Measurements from ENCODE around the gene ETHE1.

Gene ETHE1

DNA sequence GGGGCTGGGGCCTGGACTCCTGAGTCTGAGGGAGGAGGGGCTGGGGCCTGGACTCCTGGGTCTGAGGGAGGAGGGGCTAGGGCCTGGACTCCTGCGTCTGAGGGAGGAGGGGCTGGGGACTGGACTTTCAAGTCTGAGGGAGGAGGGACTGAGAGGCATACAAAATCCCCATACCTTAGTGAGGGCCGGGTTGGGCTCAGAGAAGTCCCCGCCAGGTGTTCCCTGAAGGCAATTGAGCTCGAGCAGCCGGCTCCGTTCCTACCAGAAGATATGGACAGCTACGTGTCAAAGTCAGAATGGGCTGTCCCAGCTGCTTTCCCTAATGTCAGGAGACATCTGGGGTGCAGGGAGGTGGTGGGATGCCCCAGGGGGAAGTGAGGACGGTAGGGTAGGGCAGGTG, 31.9 kb downstream of the ETHE1 start:
- TF ChIP-seq, protein P1, sequence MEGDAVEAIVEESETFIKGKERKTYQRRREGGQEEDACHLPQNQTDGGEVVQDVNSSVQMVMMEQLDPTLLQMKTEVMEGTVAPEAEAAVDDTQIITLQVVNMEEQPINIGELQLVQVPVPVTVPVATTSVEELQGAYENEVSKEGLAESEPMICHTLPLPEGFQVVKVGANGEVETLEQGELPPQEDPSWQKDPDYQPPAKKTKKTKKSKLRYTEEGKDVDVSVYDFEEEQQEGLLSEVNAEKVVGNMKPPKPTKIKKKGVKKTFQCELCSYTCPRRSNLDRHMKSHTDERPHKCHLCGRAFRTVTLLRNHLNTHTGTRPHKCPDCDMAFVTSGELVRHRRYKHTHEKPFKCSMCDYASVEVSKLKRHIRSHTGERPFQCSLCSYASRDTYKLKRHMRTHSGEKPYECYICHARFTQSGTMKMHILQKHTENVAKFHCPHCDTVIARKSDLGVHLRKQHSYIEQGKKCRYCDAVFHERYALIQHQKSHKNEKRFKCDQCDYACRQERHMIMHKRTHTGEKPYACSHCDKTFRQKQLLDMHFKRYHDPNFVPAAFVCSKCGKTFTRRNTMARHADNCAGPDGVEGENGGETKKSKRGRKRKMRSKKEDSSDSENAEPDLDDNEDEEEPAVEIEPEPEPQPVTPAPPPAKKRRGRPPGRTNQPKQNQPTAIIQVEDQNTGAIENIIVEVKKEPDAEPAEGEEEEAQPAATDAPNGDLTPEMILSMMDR (IDR thresholded peaks at IDR 0.05; ENCODE audit: control insufficient read depth, insufficient read depth, low read depth, low read length, missing control alignments): no peak
- no peak for DNase-seq (ENCODE audit: low read depth)
- no peak overlapping the region for H3K4me3 ChIP-seq (ENCODE audit: control insufficient read depth, low read depth, low read length)

DNA sequence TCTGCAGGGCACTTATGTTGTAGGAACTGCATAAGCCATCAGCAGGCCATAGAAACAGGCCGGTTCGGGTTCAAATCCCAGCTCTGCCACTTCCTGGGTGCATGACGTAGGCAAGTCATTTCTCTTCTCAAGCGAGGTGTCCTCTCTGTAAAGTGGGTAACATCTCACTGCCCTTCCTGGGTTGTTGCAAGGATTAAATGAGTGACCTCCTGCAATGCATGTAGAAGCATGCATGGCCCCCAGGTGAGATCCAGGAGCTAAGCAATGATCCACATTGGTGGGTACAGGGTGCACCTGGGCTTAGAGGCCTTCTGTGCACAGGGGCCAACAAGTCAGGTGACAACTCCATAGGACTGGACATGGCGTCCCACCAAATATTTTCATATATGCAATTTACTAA, 36.2 kb downstream of the ETHE1 start:
- TF ChIP-seq, protein P1 (IDR thresholded peaks at IDR 0.05; ENCODE audit: control insufficient read depth, insufficient read depth, low read depth, low read length, missing control alignments): no peak
- DNase-seq (ENCODE audit: low read depth): no peak
- no peak overlapping the region for H3K4me3 ChIP-seq (ENCODE audit: control insufficient read depth, low read depth, low read length)

DNA sequence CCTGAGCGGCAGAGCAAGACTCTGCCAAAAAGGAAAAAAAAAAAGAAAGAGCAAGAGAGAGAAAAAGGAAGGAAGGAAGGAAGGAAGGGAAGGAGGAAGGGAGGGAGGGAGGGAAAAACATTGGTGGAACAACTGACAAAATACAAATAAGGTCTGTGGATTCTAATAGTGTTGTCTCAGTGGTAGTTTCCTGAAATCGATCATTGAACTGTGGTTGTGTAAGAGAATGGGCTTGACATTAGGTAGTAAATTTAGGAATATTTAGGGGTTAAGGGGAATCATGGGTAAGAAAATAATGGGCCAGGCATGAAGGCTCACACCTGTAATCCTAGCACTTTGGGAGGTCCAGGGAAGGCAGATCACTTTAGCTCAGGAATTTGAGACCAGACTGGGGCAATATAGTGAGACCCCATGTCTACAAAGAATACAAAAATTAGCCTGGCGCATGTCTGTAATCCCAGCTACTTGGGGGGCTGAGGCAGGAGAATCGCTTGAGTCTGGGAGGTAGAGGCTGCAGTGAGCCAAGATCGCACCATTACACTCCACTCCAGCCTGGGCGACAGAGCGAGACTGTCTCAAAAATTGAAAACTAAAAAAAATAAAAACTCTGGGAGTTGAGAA, 36.9 kb downstream of the ETHE1 start:
- no peak for DNase-seq (ENCODE audit: low read depth)
- H3K4me3 ChIP-seq (ENCODE audit: control insufficient read depth, low read depth, low read length): no peak overlapping the region
- TF ChIP-seq, protein P1 (IDR thresholded peaks at IDR 0.05; ENCODE audit: control insufficient read depth, insufficient read depth, low read depth, low read length, missing control alignments): no peak

DNA sequence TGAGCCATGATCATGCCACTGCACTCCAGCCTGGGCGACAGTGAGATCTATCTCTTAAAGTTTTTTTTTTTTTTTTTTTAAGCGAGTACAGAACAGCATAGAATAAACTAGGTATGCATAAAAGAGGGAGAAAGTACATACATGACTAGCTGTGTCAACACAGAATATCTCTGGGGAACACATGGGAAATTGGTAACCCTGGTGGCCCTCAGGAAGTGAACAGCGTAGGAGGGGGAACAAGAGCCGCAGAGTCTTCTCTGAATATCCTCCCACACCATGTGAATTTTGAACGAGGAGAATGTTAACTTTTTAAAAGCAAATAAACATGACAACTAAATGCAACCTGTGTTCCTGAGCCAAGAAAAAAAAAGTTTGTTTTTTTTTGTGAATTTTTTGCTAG, 37.7 kb downstream of the ETHE1 start:
- TF ChIP-seq, protein P1 (IDR thresholded peaks at IDR 0.05; ENCODE audit: control insufficient read depth, insufficient read depth, low read depth, low read length, missing control alignments): no peak
- DNase-seq (ENCODE audit: low read depth): no peak
- H3K4me3 ChIP-seq (ENCODE audit: control insufficient read depth, low read depth, low read length): no peak overlapping the region

DNA sequence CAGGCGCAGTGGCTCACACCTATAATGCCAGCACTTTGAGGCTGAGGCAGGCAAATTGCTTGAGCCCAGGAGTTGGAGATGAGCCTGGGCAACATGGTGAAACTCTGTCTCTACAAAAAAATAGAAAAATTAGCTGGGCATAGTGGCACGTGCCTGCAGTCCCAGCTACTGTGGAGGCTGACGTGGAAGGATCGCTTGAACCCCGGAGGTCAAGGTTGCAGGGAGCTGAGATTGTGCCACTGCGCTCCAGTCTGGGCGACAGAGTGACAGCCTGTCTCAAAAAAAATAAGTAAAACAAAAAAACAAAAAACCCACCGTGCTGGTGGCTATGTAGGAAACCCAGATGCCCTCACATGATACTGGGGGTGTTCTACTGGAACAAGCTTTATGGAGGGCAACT, 38.8 kb downstream of the ETHE1 start:
- no peak for DNase-seq (ENCODE audit: low read depth)
- TF ChIP-seq, protein P1 (IDR thresholded peaks at IDR 0.05; ENCODE audit: control insufficient read depth, insufficient read depth, low read depth, low read length, missing control alignments): no peak
- H3K4me3 ChIP-seq (ENCODE audit: control insufficient read depth, low read depth, low read length): no peak overlapping the region

DNA sequence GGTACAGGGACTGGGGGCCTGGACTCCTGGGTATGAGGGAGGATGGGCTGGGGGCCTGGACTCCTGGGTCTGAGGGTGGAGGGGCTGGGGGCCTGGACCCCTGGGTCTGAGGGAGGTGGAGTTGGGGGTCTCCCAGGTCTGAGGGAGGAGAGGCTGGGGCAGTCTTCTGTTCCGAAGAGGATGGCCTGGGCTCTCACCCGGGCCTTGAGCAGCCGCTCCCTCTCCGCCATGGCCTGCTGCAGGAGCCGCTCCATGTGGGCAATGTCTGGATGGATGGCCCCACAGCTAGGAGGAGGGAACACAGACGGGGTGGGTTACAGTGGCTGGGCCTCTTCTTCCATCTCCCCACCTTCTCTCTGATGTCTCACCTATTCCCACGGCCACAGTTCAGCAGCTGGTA, 40.6 kb downstream of the ETHE1 start:
- TF ChIP-seq, protein P1 (IDR thresholded peaks at IDR 0.05; ENCODE audit: control insufficient read depth, insufficient read depth, low read depth, low read length, missing control alignments): no peak

DNA sequence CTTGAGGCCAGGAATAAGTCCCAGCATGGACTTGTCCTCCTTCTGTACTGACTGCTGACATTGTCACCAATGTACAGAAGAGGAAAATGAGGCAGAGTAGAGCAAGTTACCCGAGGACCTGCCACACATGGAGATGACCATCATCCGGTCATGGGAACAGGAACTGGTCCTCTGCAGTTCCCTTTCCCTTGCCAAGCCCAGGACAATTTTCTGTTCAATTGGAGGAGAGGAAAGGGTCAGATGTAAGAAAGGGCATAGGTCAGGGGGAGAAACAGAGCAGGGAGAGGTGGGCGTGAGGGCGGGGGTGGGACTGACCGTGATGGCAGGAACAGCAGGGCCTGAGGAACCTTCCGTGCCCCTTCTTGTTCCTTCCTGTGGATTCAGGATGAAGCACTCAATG, 41.0 kb downstream of the ETHE1 start:
- DNase-seq (ENCODE audit: low read depth): no peak
- H3K4me3 ChIP-seq (ENCODE audit: control insufficient read depth, low read depth, low read length): no peak overlapping the region
- TF ChIP-seq, protein P1 (IDR thresholded peaks at IDR 0.05; ENCODE audit: control insufficient read depth, insufficient read depth, low read depth, low read length, missing control alignments): no peak

More for the DNA sequence above, 40.6 kb downstream of the ETHE1 start:
- no peak for DNase-seq (ENCODE audit: low read depth)
- no peak overlapping the region for H3K4me3 ChIP-seq (ENCODE audit: control insufficient read depth, low read depth, low read length)
